22Rv1 (cell line): ENCODE results near the gene PCMT1.

Experiments used
- ZFX ChIP-seq: fragments of 450-650 bp; IDR thresholded peaks from 2 replicates; pipeline ENCODE4 v1.6.1; 2017; ENCODE audit warnings: antibody characterized with exemption, borderline replicate concordance
- TF ChIP-seq, protein P1 (sequence below): fragments of 450-650 bp; IDR thresholded peaks from 2 replicates; pipeline ENCODE4 v1.5.1; 2017; ENCODE audit warnings: mild to moderate bottlenecking

- TF ChIP-seq, protein P1, sequence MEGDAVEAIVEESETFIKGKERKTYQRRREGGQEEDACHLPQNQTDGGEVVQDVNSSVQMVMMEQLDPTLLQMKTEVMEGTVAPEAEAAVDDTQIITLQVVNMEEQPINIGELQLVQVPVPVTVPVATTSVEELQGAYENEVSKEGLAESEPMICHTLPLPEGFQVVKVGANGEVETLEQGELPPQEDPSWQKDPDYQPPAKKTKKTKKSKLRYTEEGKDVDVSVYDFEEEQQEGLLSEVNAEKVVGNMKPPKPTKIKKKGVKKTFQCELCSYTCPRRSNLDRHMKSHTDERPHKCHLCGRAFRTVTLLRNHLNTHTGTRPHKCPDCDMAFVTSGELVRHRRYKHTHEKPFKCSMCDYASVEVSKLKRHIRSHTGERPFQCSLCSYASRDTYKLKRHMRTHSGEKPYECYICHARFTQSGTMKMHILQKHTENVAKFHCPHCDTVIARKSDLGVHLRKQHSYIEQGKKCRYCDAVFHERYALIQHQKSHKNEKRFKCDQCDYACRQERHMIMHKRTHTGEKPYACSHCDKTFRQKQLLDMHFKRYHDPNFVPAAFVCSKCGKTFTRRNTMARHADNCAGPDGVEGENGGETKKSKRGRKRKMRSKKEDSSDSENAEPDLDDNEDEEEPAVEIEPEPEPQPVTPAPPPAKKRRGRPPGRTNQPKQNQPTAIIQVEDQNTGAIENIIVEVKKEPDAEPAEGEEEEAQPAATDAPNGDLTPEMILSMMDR: no peak
- TF ChIP-seq ZFX: no peak
Measured at GRCh38 chr6:149825292-149825691, 75.8 kb downstream of the PCMT1 start.
